ENCODE data around the gene JAML.

The JAML gene

DNA sequence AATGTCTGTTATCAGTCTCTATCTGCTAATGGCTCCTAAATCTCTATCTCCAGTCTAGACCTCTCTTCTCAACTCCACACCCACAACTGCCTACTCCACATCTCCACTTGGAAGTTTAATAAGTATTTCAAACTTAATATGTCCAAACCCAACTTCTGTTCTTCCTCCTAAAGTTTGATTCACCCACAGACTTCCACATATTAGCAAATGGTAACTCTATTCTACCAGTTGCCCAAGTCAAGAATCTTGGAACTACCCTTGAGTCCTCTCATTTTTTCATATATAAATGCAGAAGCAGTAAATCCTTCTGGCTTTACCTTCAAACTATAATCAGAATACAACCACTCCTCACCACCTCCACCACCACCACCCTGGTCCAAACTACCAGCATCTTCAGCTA lies 6.7 kb upstream of the JAML start:
- no peak overlapping the region for H3K4me3 ChIP-seq (ENCODE audit: low read length)
- no peak for TF ChIP-seq ZNF274 (IDR thresholded peaks at IDR 0.05; ENCODE audit: low read depth, low read length)

DNA sequence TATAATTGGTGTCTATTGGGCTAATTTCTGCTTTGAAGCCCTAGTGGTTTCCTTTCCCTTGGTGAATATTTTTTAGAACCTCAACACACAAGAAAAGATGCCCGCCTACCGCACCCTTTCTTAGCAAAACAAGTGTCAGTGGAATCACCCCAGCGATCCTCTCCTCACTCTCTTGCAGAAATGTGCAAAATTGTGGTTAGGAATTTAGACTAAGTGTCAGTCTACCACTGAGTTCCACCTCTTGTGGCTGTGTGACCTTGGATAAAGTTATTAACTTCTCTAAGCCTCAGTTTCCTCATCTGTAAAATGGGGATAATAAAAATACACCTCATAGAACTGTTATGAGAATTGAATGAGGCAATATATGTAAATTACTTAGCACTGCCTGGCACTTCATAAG lies 5.3 kb upstream of the JAML start:
- no peak overlapping the region for H3K4me3 ChIP-seq (ENCODE audit: low read length)
- TF ChIP-seq ZNF274 (IDR thresholded peaks at IDR 0.05; ENCODE audit: low read depth, low read length), result no peak

DNA sequence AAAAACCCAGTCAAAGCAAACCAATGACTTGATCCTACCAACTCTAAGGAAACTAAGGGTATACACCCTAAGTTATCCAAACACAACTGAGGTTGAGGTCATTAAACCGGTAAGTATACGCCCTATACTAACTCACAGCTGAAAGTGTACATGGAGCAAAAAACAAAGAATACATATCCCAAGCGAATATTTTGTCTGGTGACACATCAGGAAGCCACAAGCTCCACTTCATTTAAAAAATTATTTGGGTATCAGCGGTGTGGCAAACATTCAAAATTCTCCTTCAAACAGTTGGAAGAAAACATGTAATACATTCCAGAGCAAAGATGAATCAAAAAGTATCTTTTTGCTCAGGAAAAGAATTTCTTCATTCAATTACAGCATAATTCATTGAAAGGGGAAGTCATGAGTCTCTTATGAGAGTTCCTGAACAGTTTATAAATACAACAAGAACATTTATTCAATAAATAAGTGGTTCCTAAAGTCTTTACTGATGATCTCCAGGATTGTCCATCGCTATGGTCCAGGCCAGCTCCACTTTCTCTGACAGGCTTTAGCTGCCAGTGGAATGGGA lies 4.5 kb upstream of the JAML start:
- TF ChIP-seq ZNF274 (IDR thresholded peaks at IDR 0.05; ENCODE audit: low read depth, low read length), result no peak

DNA sequence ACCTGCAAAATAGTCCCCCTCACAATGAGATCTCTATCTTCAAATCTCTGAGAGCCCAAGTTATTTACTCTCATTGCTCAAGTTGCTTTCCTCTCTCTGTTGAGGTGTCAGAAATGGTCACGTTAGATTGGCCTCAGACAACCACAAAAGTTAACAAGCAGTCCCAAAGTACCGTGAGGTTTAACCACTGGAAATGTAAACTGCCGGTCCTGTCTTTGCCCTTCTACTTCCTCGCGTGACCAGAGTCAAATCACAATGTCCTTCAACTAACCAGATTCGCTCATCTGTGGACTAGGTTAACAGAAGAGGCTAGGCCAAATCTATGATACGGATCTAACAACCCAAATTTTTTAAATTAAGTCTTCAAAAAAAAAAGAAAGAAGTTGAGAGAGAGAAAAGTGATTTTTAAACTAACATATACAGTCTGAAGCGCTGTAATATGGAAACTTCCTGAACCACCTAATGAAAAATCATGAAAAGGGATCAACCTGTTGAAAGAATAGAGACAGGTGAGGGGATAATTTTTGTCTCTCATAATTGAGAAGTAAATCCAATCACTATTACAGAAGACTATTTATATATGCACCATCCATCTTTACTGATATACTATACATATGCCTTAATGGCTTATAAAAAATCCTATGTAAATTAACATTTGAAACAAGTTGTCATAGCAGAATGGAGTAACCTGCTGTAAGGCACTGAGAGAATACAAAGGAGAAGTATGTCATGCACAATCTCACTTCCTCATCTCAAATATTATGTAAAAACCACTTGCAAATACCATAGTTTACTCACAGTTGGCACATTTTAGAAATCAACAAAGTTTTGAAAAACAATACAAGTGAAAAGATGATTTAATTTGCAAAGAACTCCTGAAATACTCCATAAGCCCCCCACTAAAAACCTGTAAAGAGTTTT lies 3.3 kb upstream of the JAML start:
- TF ChIP-seq ZNF274 (IDR thresholded peaks at IDR 0.05; ENCODE audit: low read depth, low read length), result no peak
- no peak overlapping the region for H3K4me3 ChIP-seq (ENCODE audit: low read length)

More for the DNA sequence above, 4.5 kb upstream of the JAML start:
- H3K4me3 ChIP-seq (ENCODE audit: low read length), result no peak overlapping the region

DNA sequence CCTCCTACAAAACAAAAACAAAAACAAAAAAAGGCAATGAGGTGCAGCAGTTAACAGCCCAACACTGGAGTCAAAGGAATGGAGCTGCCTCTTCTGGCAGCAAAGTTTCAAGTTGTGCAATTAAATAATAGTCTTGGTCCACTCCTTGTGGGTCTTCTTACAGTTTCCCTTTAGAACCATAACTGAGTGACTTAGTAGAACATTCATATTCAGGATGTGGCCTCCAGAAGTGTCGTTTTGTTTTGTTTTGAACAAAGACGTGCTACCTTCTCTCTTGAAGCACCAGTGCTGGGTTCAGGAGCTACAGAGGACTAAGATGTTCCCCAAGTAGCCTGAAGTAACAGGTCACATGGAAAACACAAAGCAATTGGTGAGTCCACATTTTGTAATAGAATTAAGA lies 2.0 kb upstream of the JAML start:
- no peak overlapping the region for H3K4me3 ChIP-seq (ENCODE audit: low read length)
- no peak for TF ChIP-seq ZNF274 (IDR thresholded peaks at IDR 0.05; ENCODE audit: low read depth, low read length)

DNA sequence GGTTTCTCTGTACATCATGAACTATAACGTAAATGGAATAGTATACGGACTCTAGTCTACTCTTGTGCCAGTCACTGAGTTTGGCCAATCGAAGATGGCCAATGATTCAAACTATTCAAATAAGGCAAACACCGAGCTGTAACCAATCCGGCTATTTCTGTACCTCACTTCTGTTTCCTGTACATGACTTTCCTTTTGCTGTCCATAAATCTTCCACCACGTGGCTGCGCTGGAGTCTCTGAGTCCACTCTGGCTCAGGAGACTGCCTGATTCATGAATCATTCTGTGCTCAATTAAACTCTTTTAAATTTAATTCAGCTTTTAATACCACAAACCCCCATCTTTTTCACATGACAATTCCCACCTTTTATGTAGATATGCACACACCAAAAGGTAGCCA lies 1.5 kb upstream of the JAML start:
- H3K4me3 ChIP-seq (ENCODE audit: low read length), result no peak overlapping the region
- no peak for TF ChIP-seq ZNF274 (IDR thresholded peaks at IDR 0.05; ENCODE audit: low read depth, low read length)

DNA sequence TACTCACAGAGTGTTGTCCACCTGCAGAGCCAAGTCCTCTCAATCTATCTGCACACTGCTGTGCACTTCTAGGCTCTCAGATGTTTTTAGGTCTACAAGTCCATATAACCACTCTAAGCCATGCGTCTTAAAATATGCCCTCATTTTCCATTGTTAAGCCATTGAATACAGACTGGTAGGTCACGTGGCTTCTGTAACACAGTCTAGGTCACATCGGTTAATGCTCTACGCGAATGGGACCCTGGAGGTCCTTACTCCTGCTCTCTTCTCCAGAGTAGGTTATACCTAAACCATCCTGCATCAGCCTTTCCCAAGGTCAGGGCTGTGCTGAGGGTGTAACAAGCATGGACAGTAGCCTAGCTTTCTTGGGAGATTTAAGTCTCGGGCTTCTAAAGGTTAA lies 819 bp downstream of the JAML start:
- TF ChIP-seq ZNF274 (IDR thresholded peaks at IDR 0.05; ENCODE audit: low read depth, low read length), result no peak
- H3K4me3 ChIP-seq (ENCODE audit: low read length), result peak overlapping the region; percentile 56; the same call in 1 of the 2 replicates

DNA sequence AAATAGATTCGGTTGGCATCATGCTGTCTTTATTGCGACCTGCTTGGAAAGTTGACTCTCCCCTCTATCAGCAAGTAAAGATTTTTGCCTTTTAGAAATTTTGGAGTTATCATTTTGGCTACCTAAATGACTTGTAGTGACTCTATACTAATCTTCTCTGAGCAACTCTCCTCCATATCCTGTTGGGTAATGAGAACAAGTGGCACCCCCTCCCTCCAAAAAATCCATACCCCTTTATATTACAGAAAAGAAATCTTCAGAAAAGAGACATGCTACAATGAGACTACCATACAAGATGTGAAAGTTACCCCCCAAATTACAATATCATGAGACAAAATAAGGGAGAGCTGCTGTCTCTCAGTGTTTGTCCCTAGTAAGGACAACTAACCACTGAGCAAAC lies 1.2 kb downstream of the JAML start:
- TF ChIP-seq ZNF274 (IDR thresholded peaks at IDR 0.05; ENCODE audit: low read depth, low read length), result no peak
- peak overlapping the region; percentile 56; the same call in 1 of the 2 replicates for H3K4me3 ChIP-seq (ENCODE audit: low read length)

DNA sequence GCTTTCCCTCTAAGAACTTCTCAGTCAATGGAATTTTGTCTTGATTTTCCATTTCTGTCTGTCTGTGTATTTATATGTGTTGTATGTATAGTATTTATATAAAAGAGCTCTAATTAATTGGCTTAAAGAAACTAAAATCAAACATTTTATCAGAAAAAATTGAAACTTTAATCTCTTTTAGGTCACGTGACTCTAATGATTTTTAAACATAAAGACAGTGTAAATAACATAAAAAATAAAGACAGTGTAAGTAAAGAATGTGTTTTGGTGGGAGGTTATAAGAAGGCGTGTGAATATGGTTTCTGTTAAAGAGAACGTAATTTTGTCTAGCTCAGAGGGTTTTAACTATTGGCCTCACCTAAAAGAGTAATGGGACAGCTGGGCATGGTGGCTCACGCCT lies 2.4 kb downstream of the JAML start:
- TF ChIP-seq ZNF274 (IDR thresholded peaks at IDR 0.05; ENCODE audit: low read depth, low read length), result no peak
- no peak overlapping the region for H3K4me3 ChIP-seq (ENCODE audit: low read length)

DNA sequence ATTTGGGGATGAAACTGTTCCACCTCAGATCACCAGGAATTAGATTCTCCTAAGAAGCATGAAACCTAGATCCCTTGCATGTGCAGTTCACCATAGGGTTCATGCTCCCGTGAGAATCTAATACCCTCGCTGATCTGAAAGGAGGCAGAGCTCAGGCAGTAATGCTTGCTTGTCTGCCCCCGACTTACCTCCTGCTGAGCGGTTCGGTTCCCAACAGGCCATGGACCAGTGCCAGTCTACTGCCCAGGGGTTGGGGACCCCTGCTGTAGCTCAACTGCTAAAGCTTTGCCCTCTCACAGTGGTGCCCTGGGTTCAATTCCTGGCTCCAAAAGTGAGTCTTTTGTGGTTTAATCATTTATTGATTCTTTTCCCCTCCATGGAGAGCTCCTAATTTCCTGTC lies 3.4 kb downstream of the JAML start:
- TF ChIP-seq ZNF274 (IDR thresholded peaks at IDR 0.05; ENCODE audit: low read depth, low read length), result no peak
- H3K4me3 ChIP-seq (ENCODE audit: low read length), result no peak overlapping the region

DNA sequence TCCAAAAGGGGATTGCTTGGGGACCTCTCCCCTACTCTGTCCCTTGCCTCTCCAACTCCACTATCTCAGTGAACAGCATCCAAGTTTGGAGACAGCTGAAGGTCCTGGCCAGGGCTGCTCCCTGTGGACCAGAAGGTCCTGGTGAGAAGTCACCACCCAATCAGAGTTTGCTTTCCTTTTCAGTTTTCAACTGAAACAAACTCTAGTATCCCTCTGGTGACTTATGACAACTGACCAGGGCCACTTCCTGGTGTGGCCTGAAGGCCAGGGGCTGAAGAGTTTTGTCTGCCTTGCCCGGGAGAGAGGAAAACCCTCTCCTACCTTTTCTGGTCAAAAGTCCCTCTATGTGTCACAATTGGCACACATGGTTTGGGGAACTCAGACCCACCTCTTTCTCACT lies 5.1 kb downstream of the JAML start:
- TF ChIP-seq ZNF274 (IDR thresholded peaks at IDR 0.05; ENCODE audit: low read depth, low read length), result no peak
- no peak overlapping the region for H3K4me3 ChIP-seq (ENCODE audit: low read length)

DNA sequence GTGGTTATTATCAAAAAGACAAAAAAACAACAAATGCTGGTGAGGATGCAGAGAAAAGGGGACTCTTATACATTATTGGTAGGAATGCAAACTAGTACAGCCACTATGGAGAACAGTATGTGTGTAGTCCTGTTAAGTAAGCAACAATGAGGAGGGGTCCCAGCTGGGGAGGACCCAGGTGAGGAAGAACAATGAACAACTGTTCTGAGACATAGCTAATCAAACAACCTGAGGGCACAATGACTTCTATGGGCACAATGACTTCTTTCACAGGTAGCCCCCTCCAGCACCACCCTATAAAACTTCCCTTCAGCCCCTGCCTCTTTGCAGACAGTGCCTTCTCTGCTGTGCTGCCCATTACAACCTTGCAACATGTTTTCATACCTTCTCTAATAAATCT lies 5.6 kb downstream of the JAML start:
- no peak for TF ChIP-seq ZNF274 (IDR thresholded peaks at IDR 0.05; ENCODE audit: low read depth, low read length)
- H3K4me3 ChIP-seq (ENCODE audit: low read length), result no peak overlapping the region

DNA sequence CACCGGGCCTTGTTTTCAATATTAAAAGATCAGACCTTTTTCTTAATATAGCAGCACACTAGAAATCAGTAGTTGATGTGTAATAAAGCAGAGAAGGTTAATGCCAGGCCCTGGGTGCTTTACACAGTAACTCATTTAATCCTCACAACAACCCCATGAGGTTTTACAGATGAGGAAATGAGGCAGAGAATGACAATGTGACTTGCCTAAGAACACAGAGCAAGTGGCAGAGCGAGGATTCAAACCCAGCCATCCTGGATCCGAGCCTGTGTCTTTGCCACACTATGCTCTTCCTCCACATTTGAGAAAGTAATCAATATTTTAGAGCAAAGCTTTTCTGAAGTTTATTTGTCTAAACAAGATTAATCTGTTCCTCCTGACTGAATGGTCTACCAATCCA lies 7.2 kb downstream of the JAML start:
- no peak for TF ChIP-seq ZNF274 (IDR thresholded peaks at IDR 0.05; ENCODE audit: low read depth, low read length)

DNA sequence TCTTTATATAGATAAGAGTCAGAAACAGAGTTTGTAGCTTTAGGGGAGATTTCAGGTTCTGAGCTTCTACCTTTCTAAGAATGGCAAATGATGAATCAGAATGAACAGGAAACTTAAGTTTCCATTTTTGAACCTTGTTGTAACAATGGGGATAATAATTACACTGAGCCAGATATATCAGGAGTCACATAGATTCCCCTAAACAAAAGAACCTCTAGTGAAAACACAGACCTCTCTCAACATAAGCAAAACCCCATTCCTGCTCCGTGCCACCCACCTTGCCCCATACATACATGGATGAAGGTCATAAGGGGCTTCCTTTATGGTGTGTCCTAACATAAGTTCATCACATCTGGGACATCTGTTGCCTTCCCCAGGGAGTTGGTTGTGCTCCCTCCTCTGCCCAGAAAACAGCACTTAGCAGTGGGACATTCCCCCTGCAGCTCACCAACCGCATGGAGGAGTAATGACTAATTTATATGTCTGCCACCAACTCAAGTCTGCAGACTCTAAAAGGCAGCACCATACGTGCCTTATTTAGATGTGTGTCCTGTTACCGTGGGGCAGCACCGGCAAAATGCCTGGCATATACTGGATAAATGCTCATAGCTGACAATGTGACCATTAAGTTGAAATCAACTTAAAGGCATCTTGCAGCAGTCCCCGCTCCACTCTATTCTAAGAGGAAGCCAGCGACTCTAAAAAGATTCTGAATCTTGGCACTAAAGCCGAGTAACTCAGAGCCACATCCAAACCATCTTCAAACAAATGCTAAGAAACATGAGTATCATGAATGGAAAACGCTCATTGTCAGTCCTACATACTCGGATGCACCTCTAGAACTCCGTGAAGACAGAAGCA lies 8.0 kb downstream of the JAML start:
- TF ChIP-seq ZNF274 (IDR thresholded peaks at IDR 0.05; ENCODE audit: low read depth, low read length), result no peak
- H3K4me3 ChIP-seq (ENCODE audit: low read length), result peak overlapping the region; percentile 33; the same call in 1 of the 2 replicates

More for the DNA sequence above, 7.2 kb downstream of the JAML start:
- no peak overlapping the region for H3K4me3 ChIP-seq (ENCODE audit: low read length)
